ENCODE results near the gene GRAMD4.

DNA sequence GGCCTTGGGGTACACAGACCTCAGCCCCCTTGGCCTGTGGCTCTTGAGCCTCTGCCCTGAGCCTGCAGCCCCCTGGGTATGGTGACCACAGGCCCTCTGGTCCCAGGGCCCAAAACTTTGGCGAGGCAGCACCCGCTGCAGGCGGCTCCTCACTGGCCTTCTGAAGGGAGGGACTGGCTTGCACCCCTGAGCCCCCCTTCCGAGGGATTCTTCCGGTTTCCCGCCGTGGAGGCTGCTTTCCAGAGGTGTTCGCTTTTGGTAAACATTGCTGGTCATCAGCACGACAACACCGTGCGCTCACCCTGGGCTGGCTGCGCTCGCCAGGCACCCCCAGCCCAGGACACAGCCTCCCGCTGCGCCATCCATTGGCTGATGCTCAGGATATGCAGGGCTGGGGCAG, 42.0 kb downstream of the GRAMD4 start:
- TF ChIP-seq, protein P1, sequence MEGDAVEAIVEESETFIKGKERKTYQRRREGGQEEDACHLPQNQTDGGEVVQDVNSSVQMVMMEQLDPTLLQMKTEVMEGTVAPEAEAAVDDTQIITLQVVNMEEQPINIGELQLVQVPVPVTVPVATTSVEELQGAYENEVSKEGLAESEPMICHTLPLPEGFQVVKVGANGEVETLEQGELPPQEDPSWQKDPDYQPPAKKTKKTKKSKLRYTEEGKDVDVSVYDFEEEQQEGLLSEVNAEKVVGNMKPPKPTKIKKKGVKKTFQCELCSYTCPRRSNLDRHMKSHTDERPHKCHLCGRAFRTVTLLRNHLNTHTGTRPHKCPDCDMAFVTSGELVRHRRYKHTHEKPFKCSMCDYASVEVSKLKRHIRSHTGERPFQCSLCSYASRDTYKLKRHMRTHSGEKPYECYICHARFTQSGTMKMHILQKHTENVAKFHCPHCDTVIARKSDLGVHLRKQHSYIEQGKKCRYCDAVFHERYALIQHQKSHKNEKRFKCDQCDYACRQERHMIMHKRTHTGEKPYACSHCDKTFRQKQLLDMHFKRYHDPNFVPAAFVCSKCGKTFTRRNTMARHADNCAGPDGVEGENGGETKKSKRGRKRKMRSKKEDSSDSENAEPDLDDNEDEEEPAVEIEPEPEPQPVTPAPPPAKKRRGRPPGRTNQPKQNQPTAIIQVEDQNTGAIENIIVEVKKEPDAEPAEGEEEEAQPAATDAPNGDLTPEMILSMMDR (IDR thresholded peaks at IDR 0.05 in 8 of 11, conservative IDR thresholded peaks at IDR 0.05 in 3 of 11), result no peak
- TF ChIP-seq POLR2AphosphoS5 (IDR thresholded peaks at IDR 0.05) (no peak), POLR2A (IDR thresholded peaks at IDR 0.05) (no peak)
